Stimulated activated CD4-positive, alpha-beta T cell treated with anti-CD3 and anti-CD28 coated beads, Interleukin-2, amount 100 ng/mL, for 4 hours (primary cell): ENCODE results near the gene OR56A3.
"Not testable (repeated sequence)": the region's sequence is repeated elsewhere in the genome, so short reads cannot be mapped to it uniquely, and the experiment has no call there.

Source experiments
- DNase-seq: peaks from one replicate; pipeline ENCODE4 v3.0.0-alpha.2; 2020; ENCODE audit warnings: low read depth

Gene OR56A3, protein sequence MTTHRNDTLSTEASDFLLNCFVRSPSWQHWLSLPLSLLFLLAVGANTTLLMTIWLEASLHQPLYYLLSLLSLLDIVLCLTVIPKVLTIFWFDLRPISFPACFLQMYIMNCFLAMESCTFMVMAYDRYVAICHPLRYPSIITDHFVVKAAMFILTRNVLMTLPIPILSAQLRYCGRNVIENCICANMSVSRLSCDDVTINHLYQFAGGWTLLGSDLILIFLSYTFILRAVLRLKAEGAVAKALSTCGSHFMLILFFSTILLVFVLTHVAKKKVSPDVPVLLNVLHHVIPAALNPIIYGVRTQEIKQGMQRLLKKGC

DNA sequence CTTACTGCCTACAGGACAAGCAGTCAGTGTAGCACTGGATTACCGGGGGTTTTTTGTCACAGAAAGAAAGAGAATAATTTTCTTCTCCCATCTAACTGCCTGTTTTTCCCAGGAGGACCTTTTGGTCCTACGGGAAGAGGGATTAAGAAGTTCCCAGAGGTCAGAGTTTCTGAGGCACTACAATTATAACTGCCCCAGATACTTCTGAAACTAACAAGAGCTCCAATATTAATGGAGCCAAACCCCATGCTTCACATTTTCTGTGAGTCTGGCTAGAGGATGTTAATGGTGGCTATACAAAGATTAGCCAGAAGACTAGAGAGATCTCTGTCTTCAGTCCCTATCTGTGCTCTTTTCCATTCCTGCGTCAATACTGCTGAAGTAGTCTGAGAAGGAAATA is at the start of gene OR56A3:
Gene OR56A3, plus strand, starts transcription at position 301 of the 400 bp plus-strand sequence. CDS start 5,096 bp downstream, outside the sequence.
- no peak for DNase-seq

DNA sequence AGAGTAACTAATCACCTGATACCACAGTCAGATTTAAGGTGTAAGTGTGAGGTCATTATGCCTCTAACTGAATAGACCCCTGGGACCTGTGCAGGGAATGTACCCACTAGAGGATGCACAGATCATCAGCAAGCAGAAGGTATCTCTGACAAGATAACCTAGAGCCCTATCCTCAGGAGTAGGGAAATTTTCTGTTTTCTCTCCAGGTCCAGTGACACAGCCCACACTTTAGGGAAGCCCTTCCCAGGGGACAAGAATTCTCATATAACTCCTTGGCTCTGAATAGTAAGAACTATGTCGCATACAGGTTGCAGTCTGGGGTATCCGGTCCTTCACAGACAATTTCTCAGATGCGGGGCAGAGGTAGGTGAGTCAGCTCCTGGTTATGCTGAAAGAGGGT is 49.1 kb upstream of the OR56A3 start, which contains the start of gene OR52E5:
Gene OR52E5, plus strand, starts transcription at position 301 of the 400 bp plus-strand sequence. CDS start 7,569 bp downstream, outside the sequence.
- no peak for DNase-seq

DNA sequence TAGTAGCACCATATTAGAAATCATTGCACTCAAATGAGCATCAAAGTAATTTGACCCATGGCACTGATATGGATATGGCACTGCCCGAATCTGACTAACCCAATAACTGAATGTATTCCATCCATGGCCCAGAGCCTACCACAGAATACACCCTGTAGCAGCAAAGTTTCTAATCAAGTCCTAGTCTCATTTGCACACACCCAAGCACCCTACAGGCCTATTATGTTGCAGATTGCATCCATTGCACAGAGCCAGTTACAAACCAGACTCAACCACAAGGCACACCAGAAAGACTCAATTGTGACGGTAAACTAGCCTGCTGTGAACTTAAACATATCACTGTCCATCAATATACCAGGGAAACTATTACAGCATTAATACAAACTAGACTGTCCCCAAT is 42.5 kb upstream of the OR56A3 start:
- no peak for DNase-seq

DNA sequence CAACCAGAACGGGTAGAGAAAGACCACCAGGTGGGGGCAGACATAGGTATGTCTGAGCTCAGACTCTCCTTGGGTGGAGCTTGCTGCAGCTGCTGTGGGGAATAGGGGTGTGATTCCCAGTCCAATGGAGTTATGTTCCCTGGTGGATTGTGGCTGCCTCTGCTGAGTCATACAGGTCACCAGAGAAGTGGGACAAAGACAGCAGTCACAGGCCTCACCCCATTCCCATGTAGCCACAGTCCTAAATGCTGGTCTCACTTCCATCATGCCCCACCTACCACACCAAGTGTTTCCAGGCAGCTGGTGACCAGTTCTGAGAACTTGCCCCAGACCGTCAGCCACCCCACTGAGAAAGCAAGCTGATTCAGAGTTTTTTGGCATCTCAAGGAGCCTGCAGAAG is 31.5 kb upstream of the OR56A3 start:
- DNase-seq, result no peak

DNA sequence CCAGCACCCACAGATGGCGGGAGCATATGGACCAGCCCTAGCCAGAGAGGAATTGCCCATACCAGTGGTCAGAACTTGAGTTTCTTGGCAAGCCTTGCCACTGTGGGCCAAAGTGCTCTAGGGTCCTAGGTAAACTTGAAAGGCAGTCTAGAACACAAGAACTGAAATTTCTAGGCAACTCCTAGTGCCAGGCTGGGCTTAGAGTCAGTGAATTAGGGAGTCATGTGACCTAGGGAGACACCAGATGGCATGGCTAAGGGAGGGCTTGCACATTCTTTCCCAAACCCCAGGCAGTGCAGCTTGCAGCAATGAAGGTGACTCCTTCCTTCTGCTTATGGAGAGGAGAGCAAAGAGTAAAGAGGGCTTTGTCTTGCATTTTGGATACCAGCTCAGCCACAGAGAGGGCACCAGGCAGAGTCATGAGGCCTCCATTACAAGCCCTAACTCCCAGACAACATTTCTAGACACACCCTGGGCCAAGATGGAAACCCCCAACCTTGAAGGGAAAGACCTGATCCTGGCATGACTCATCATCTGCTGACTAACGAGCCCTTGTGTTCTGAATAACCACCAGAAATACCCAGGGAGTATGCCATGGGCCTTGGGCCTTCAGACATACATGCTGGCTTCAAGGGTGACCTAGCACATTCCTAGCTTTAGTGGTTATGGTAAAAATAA is 19.2 kb upstream of the OR56A3 start:
- no peak for DNase-seq

DNA sequence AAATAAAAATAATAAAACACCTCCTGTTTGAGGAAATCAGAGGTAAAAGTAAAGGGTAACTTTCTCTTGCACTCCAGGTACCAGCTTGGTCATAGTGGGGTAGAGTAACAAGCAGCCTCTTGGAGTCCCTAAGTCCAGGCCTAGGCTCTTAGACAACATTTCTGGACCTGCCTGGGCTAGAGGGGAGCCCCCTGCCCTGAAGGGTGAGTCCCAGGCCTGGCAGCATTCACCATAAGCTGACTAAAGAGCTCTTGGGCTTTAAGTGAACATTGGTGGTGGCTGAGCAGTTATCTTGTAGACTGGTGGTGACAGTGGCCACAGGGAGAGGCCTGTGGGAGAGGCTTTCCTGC is 18.6 kb upstream of the OR56A3 start:
- DNase-seq, result no peak

DNA sequence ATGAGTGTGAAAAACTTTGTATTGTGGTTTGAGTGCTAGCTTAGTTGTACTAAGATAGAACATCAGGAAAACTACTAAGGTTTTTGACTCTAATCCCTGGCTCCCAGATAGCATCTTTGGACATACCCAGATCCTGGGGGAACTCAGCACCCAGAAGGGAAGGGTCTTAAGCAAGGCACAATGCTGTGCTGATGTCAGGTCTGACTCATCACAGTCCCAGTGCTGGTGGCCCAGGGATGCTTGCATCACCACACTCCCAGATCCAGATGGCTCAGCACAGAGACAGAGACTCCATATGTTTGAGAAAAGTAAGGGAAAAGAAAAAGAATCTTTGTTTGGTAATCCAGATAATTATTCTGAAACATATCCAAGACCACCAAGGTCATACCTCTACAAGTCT is 18.3 kb upstream of the OR56A3 start:
- no peak for DNase-seq

DNA sequence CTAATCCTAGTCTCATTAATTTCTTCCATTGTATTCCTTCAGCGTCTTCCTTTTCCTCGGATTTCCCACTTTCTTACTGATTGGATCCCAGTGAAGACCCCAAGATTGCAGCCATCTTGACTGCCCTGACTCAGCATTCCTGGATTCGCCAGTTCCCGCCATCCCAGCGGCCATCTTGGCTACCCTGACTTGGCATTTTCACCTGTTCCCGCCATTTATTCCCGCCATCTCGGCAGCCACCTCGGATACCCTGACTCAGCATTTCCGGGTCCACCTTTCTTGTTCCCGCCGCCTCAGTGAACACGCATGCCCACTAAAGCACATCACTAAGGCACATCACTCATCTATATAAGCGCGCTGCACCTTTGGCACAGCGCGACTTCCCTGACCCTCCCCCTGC is 13.8 kb upstream of the OR56A3 start:
- no peak for DNase-seq

DNA sequence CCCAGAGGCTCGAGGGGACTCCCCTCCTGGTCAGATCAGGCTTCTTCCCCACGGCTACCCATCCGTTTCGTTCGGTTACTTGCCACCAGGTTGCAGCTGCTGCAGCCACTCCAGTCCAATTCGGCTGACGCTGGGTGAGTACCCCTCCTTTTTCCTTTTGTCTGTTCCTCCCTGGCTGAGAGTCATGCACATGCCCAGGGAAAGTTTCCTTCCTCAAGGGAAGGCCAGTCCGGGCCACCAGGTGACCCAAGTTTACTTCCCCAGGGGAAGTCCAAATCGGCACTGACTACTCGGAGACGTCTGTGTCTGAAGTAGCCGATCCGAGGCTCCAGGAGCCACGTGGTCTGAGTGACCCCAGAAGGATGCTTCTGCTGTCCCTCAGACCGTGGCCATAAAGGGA is 13.2 kb upstream of the OR56A3 start:
- DNase-seq, result no peak

DNA sequence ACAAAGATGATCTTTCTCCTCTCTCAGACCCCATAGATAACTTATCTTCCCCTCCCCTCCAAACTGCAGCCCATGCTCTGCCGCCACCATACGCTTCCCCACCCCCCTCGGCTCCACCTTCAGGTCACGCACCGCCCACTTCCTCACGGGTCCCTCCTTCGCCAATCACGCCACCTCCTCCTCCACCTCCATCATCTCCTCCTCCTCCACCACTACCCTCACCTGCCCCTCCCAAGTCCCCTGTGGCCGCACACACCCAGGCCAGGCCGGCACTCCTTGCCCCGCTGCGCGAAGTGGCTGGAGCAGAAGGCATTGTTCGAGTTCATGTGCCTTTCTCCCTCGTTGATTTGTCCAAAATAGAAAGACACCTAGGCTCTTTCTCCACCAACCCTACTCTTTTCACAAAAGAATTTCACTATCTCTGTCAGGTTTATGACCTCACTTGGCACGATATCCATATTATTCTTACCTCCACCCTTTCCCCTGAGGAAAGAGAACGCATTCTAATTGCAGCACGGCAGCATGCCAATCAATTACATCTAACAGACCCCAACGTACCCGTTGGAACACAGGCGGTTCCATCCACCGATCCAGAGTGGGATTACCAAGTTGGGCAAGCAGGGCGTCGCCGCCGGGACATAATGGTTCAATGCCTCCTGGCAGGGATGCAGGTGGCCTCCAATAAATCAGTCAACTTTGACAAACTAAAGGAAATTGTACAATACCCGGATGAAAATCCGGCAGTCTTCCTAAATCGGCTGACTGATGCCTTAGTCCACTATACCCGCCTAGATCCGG is 12.3 kb upstream of the OR56A3 start:
- DNase-seq, result no peak

DNA sequence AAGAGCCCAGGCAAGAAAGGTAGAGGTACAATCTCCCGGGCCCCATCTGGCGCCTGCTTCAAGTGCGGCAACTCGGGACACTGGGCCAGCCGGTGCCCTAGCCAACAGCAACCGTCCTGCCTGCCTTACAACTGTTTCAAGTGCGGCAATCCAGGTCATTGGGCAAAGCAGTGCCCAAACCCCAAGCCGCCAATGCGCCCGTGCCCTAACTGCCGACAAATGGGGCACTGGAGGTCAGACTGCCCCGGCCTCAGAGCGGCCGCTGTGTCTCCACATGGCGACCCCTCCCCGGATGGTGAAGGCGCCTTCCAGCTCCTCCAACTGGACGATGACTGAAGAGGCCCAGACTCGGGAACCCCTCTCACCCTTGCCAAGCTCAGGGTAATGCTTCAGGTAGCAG is 11.4 kb upstream of the OR56A3 start:
- DNase-seq, result no peak

DNA sequence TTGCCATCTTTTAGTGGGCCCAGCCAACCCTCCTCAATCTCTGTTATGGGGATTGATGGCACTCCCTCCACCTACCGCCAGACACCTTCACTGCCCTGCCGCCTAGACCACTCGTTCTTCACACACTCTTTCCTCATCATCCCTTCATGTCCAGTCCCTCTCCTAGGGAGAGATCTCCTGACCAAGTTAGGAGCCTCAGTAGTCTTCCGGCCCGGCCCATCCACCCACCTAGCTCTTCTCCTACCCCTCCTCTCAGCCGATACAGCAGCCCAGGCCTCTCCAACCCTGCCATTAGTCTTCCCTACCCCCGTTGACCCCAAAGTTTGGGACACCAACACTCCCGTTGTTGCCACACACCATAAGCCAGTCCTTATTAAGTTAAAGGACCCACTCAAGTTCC is 11.0 kb upstream of the OR56A3 start:
- no peak for DNase-seq

DNA sequence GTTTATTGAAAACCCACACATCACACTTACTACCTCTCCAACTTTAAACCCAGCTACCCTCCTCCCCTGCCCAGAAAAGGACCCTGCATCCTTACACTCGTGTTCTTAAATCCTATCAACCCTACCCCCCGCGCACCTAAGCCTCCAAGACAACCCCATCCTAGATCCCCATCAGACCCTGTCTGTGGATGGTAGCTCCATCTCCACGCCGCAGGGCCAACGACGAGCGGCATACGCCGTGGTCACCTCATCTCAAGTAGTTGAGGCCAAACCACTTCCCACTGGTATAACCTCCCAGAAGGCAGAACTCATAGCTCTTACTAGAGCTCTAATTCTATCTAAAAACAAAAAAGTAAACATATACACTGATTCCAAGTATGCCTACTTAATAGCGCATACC is 9.4 kb upstream of the OR56A3 start:
- no peak for DNase-seq

DNA sequence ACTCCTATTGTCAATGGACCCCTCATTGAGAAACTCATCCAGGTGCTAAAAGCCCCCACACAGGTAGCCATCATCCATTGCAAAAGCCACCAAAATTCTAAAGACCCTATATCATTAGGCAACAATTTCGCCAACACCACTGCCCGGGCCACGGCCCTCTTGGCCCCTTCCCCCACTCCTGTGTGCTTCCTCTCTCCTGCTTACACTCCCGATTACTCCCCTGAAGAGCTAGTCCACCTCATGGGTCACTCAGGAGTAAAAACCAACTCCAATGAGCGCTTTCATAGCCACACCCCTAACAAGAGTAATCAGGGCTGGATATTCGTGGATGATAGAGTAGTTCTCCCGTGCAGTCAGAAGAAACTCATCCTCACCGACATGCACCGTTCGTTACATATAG is 8.9 kb upstream of the OR56A3 start:
- no peak for DNase-seq

DNA sequence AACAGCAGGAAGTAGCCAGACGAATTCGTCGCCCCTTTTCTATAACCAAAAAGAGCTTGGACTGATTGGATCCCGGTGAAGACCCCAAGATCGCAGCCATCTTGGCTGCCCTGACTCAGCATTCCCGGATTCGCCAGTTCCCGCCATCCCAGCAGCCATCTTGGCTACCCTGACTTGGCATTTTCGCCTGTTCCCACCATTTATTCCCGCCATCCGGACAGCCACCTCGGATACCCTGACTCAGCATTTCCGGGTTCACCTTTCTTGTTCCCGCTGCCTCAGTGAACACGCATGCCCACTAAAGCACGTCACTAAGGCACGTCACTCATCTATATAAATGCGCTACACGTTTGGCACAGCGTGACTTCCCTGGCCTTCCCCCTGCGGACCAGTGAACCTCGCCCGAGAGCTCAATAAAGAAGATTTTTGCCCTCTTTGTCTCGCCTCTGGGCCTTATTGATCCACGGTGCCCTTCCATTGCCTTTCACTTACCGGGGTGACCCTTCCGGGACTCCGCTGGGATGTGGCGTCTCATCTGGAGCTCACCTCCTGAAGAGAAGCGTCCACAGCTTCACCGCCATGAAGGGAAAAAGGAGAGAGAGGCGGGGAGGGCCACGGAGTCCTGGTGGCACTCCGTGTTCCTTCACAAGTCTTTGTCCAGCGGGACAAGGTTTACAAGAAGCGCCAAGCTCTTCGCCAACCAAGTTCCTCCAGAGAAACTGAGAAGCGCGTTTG is 4.0 kb upstream of the OR56A3 start:
- no peak for DNase-seq

DNA sequence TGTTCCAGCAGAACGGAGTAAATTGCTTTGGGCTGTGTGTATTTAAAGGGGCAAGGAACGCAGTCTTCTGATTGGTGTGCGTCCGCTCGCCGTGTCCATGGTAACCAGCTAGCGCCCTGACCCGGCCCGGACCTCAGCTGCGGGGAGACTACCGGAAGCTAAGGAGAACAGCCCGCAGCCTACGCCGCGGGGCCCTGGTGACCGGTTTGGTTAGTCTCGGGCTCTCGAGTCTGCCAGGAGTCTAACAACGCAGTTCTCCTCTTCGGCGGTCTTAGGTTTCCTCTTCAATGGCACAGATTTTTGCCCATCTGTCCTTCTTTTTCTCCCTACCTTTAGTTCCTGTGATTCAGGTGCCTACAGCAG is 3.5 kb upstream of the OR56A3 start:
- no peak for DNase-seq

DNA sequence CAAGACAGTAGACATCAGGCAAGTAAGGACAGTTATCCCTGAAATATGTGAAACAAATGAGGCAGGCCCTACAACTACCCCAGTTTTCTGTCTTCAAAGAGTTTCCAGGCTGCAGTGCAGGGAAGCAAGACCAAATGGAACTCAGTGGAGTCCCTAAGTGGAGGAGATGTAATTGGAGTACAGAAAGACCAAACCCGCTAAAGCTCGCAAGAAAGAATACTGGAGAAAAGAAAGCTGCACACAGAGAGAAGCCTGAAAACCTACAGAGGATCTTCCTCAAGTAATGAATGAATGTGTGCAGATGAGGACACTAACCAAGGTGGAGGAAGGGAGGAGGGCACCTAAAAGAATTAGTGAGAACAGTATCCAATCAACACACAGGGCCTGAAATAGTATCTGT is 1.3 kb upstream of the OR56A3 start:
- DNase-seq, result no peak

DNA sequence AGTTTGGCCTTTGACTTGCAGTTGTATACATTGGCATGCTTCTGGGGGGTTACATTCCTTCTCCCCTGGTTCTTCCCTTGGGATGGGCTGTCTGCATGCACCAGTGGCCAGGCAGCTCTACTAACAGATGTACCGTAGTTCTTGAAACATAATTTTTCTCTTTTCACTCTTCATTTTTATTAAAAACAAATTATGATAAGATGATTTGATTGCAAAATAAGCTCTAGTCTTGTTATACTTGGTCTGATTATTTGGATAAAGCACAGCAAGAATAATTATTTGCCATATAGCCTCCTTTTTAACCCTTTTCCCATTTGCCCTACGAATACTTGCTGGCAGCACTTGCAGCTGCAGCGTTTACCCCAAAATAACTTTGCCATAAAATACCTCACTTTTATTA is 13.5 kb downstream of the OR56A3 start:
- DNase-seq, result no peak

DNA sequence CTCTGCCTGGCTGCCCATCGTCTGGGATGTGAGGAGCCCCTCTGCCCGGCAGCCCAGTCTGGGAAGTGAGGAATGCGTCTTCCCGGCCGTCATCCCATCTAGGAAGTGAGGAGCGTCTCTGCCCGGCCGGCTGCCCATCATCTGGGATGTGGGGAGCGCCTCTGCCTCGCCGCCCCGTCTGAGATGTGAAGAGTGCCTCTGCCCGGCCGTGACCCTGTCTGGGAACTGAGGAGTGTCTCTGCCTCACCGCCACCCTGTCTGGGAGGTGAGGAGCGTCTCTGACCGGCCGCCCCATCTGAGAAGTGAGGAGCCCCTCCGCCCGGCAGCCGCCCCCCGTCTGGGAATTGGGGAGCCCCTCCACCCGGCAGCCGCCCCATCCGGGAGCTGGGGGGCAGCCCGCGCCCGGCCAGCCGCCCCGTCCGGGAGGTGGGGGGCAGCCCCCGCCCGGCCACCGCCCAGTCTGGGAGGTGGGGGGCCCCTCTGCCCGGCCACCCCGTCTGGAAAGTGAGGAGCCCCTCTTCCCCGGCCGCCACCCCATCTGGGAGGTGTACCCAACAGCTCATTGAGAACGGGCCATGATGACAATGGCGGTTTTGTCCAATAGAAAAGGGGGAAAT is 18.8 kb downstream of the OR56A3 start:
- DNase-seq, result not testable (repeated sequence)

DNA sequence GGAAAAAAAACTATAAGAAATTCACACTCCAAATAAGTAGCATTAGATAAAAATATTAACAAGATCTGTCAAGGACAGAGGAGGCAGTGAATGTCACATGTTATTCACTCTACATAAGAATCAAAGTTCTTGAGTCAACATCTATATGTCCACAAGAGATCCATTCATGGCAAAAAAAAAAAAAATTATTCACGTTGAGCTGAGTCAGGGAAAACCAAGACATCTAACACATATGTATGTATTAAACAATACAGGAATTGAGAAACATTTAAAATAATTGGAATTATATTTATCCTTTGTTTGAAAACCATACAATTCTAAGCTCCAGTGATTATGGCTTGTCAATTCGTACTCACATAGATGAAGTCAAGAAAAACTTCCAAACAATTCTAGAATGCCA is 24.9 kb downstream of the OR56A3 start:
- no peak for DNase-seq

DNA sequence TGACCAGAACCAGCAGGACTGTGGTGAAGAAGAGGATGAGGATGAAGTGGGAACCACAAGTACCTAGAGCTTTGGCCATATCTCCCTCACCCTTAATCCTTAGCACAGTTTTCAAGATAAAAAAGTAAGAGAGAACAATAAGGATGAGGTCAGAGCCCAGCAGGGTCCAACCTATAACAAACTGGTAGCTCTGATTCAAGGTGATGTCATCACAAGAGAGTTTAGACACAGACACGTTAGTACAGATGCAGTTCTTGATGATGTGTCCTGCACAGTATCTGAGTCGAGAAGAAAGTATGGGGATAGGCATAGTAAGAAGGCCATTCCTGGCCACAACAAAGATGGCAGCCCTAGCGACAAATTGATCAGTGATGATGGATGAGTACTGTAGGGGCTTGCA is 25.7 kb downstream of the OR56A3 start:
- DNase-seq, result no peak

DNA sequence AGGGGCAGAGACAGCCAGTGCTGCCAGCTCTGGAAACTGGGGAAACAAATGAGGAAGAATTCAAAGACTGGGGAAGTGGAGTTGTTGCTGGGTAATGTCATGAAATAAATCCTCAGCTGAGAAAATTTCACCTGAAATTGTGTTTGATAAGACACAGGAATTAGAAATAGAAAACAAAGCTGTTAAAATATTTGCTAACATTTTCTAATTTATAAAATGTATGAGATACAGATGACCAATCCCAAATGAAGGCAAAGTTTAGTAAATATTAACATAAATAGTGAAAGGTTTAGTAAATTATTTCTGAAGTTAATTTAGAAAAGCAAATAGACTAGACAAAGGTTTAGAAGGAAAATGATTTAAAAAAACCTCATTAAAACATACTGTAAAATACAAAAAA is 26.3 kb downstream of the OR56A3 start, which contains the start of gene OR56A5:
Gene OR56A5, minus strand, starts transcription at position 101 of the 400 bp plus-strand sequence. Its CDS starts 0 bp downstream, at position 101.
- no peak for DNase-seq
